ENCODE results near the gene AFP.

Gene AFP

GRCh38 chr4:73454920-73455319 is 18.9 kb downstream of the AFP start:
- no peak overlapping the region for H3K4me3 ChIP-seq (ENCODE audit: low read depth, low read length)
- DNase-seq (ENCODE audit: low read depth): no peak
- TF ChIP-seq CTCF (conservative IDR thresholded peaks at IDR 0.05; ENCODE audit: low read depth, low read length): no peak

- H3K4me3 ChIP-seq (ENCODE audit: low read depth, low read length): no peak overlapping the region
- no peak for DNase-seq (ENCODE audit: low read depth)
- TF ChIP-seq CTCF (conservative IDR thresholded peaks at IDR 0.05; ENCODE audit: low read depth, low read length): no peak
Measured at GRCh38 chr4:73456177-73457022, 20.4 kb downstream of the AFP start.

- H3K4me3 ChIP-seq (ENCODE audit: low read depth, low read length): no peak overlapping the region
- no peak for DNase-seq (ENCODE audit: low read depth)
- no peak for TF ChIP-seq CTCF (conservative IDR thresholded peaks at IDR 0.05; ENCODE audit: low read depth, low read length)
Measured at GRCh38 chr4:73458184-73459047, 22.4 kb downstream of the AFP start.

- DNase-seq (ENCODE audit: low read depth): no peak
- TF ChIP-seq CTCF (conservative IDR thresholded peaks at IDR 0.05; ENCODE audit: low read depth, low read length): no peak
- no peak overlapping the region for H3K4me3 ChIP-seq (ENCODE audit: low read depth, low read length)
Measured at GRCh38 chr4:73459048-73459421, 23.0 kb downstream of the AFP start.

- DNase-seq (ENCODE audit: low read depth): no peak
- no peak for TF ChIP-seq CTCF (conservative IDR thresholded peaks at IDR 0.05; ENCODE audit: low read depth, low read length)
- H3K4me3 ChIP-seq (ENCODE audit: low read depth, low read length): no peak overlapping the region
Measured at GRCh38 chr4:73460913-73461522, 25.0 kb downstream of the AFP start.

GRCh38 chr4:73468170-73468569 is 32.1 kb downstream of the AFP start:
- H3K4me3 ChIP-seq (ENCODE audit: low read depth, low read length): no peak overlapping the region
- TF ChIP-seq CTCF (conservative IDR thresholded peaks at IDR 0.05; ENCODE audit: low read depth, low read length): no peak
- DNase-seq (ENCODE audit: low read depth): no peak
